ENCODE measurements around the gene LIME1.

Gene LIME1

GRCh38 chr20:63694584-63695423, 41.7 kb upstream of the LIME1 start:
- DNase-seq (ENCODE audit: low read depth), result no peak
- no peak overlapping the region for H3K4me3 ChIP-seq (ENCODE audit: low read depth, low read length)
- TF ChIP-seq CTCF (IDR thresholded peaks at IDR 0.05; ENCODE audit: control insufficient read depth, extremely low read depth, insufficient read depth), result no peak

GRCh38 chr20:63695424-63696305, 40.8 kb upstream of the LIME1 start:
- no peak for TF ChIP-seq CTCF (IDR thresholded peaks at IDR 0.05; ENCODE audit: control insufficient read depth, extremely low read depth, insufficient read depth)
- DNase-seq (ENCODE audit: low read depth), result no peak
- no peak overlapping the region for H3K4me3 ChIP-seq (ENCODE audit: low read depth, low read length)

GRCh38 chr20:63696306-63696627, 40.2 kb upstream of the LIME1 start:
- no peak overlapping the region for H3K4me3 ChIP-seq (ENCODE audit: low read depth, low read length)
- DNase-seq (ENCODE audit: low read depth), result no peak
- TF ChIP-seq CTCF (IDR thresholded peaks at IDR 0.05; ENCODE audit: control insufficient read depth, extremely low read depth, insufficient read depth), result no peak

- DNase-seq (ENCODE audit: low read depth), result no peak
Measured at GRCh38 chr20:63696628-63697356, 39.7 kb upstream of the LIME1 start, which contains the start of gene TNFRSF6B. Gene TNFRSF6B (plus strand): TSS chr20:63696652. CDS start chr20:63696768, 116 bp downstream.

GRCh38 chr20:63697357-63697867, 39.1 kb upstream of the LIME1 start:
- no peak for DNase-seq (ENCODE audit: low read depth)
- no peak for TF ChIP-seq CTCF (IDR thresholded peaks at IDR 0.05; ENCODE audit: control insufficient read depth, extremely low read depth, insufficient read depth)
- no peak overlapping the region for H3K4me3 ChIP-seq (ENCODE audit: low read depth, low read length)

More at GRCh38 chr20:63696628-63697356, 39.7 kb upstream of the LIME1 start, which contains the start of gene TNFRSF6B:
- no peak within 1 kb of the TSS for H3K4me3 ChIP-seq (ENCODE audit: low read depth, low read length)
- TF ChIP-seq CTCF (IDR thresholded peaks at IDR 0.05; ENCODE audit: control insufficient read depth, extremely low read depth, insufficient read depth), result no peak

- no peak overlapping the region for H3K4me3 ChIP-seq (ENCODE audit: low read depth, low read length)
- TF ChIP-seq CTCF (IDR thresholded peaks at IDR 0.05; ENCODE audit: control insufficient read depth, extremely low read depth, insufficient read depth), result no peak
- no peak for DNase-seq (ENCODE audit: low read depth)
Measured at GRCh38 chr20:63697868-63698545, 38.5 kb upstream of the LIME1 start.

Measured in LNCaP clone FGC (cell line).